ENCODE measurements around the gene ALCAM. TPM values are rescaled to one million over a fixed set of nuclear protein-coding genes. Genes with fewer than 3 reads are reported as not detected.

ALCAM gene
- total RNA-seq, 2 donors from 2014 or later, result 17.8 to 29.6 TPM

- H3K27me3 ChIP-seq, result no peaks in the 10 kb centered on the region
- intact Hi-C loops (cut with DNase I), result no loop called here
- no peaks in the 10 kb centered on the region for H3K36me3 ChIP-seq
- no peak overlapping the region for H3K27ac ChIP-seq
- no peak overlapping the region for H3K9ac ChIP-seq (ENCODE audit: low read depth in 2 of 2, low read length in 2 of 2)
- no peak overlapping the region for H3K4me3 ChIP-seq
- no peaks in the 10 kb centered on the region for H3K9me3 ChIP-seq
- TF ChIP-seq, protein P1, sequence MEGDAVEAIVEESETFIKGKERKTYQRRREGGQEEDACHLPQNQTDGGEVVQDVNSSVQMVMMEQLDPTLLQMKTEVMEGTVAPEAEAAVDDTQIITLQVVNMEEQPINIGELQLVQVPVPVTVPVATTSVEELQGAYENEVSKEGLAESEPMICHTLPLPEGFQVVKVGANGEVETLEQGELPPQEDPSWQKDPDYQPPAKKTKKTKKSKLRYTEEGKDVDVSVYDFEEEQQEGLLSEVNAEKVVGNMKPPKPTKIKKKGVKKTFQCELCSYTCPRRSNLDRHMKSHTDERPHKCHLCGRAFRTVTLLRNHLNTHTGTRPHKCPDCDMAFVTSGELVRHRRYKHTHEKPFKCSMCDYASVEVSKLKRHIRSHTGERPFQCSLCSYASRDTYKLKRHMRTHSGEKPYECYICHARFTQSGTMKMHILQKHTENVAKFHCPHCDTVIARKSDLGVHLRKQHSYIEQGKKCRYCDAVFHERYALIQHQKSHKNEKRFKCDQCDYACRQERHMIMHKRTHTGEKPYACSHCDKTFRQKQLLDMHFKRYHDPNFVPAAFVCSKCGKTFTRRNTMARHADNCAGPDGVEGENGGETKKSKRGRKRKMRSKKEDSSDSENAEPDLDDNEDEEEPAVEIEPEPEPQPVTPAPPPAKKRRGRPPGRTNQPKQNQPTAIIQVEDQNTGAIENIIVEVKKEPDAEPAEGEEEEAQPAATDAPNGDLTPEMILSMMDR (IDR thresholded peaks at IDR 0.05), result no peak
- no peak for DNase-seq
- no peaks in the 10 kb centered on the region for H3K4me1 ChIP-seq
Observed at GRCh38 chr3:105463620-105464019, 96.9 kb downstream of the ALCAM start.

- Histone ChIP-seq H3K4me1 (no peaks in the 10 kb centered on the region), H3K27ac (no peak overlapping the region), H3K4me3 (no peak overlapping the region), H3K27me3 (no peaks in the 10 kb centered on the region), H3K9me3 (no peaks in the 10 kb centered on the region), H3K9ac (ENCODE audit: low read depth in 2 of 2, low read length in 2 of 2) (no peak overlapping the region), H3K36me3 (no peaks in the 10 kb centered on the region)
- TF ChIP-seq, protein P1 (IDR thresholded peaks at IDR 0.05), result no peak
- DNase-seq, result no peak
- intact Hi-C loops (cut with DNase I), result no loop called here
Observed at GRCh38 chr3:105465251-105465853, 98.6 kb downstream of the ALCAM start.

DNA sequence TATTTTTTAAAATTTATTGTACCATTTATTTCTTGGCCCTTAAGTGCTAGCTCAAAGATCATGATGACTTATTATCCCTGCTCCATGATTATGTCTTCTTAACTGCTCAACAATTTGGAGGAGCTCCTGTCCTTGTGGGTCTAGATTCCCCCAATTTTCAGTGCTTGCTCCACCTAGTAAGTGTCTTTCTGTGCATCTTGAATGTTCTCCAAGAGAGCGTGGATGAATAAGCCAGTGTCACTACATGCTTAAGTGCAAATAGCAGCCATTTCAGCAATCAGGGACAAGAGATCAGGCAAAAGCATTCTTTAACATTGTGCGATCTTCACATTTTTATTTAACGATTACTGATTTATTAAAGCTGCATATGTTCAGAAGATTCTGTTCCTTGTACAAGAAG is 99.4 kb downstream of the ALCAM start:
- TF ChIP-seq, protein P1 (IDR thresholded peaks at IDR 0.05), result no peak
- no peaks in the 10 kb centered on the region for H3K9me3 ChIP-seq
- no peaks in the 10 kb centered on the region for H3K36me3 ChIP-seq
- intact Hi-C loops (cut with DNase I), result no loop called here
- no peaks in the 10 kb centered on the region for H3K27me3 ChIP-seq
- H3K4me1 ChIP-seq, result no peaks in the 10 kb centered on the region
- no peak overlapping the region for H3K4me3 ChIP-seq
- no peak overlapping the region for H3K27ac ChIP-seq
- DNase-seq, result no peak
- no peak overlapping the region for H3K9ac ChIP-seq (ENCODE audit: low read depth in 2 of 2, low read length in 2 of 2)

GRCh38 chr3:105466495-105467404 is 100.0 kb downstream of the ALCAM start:
- H3K9ac ChIP-seq (ENCODE audit: low read depth in 2 of 2, low read length in 2 of 2), result no peak overlapping the region
- H3K36me3 ChIP-seq, result no peaks in the 10 kb centered on the region
- H3K4me1 ChIP-seq, result no peaks in the 10 kb centered on the region
- H3K27me3 ChIP-seq, result no peaks in the 10 kb centered on the region
- no peak for DNase-seq
- H3K9me3 ChIP-seq, result no peaks in the 10 kb centered on the region
- TF ChIP-seq, protein P1 (IDR thresholded peaks at IDR 0.05), result no peak
- no peak overlapping the region for H3K27ac ChIP-seq
- no peak overlapping the region for H3K4me3 ChIP-seq
- intact Hi-C loops (cut with DNase I), result no loop called here

DNA sequence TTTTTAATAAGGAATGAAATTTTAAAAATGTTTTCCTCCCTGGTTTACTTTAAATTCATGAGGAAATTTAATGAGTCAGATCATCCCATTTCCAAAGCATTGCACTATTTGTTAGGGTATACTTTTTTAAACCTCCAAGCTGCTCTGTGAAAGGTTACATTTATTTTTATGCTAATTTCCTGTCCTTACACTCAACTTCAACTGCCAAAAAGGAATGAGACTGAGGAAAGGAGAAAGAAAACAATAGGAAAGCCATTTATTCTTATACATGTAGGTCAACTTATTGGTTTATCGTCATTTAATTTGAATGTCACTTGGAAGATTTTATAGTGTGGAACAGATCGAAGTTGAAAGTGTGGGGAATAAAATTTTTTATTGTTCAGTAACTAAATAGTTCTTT is 104.1 kb downstream of the ALCAM start:
- Histone ChIP-seq H3K4me3 (no peak overlapping the region), H3K27me3 (no peaks in the 10 kb centered on the region), H3K27ac (no peak overlapping the region), H3K9me3 (no peaks in the 10 kb centered on the region), H3K4me1 (no peaks in the 10 kb centered on the region), H3K36me3 (no peaks in the 10 kb centered on the region), H3K9ac (ENCODE audit: low read depth in 2 of 2, low read length in 2 of 2) (no peak overlapping the region)
- intact Hi-C loops (cut with DNase I), result no loop called here
- DNase-seq, result no peak
- TF ChIP-seq, protein P1 (IDR thresholded peaks at IDR 0.05), result no peak
